GM12874 (cell line): ENCODE measurements around the gene DOCK3.

Experiments used
- CTCF ChIP-seq: IDR thresholded peaks from 2 replicates; pipeline ENCODE4 v1.5.1; 2011; ENCODE audit warnings: low read depth, mild to moderate bottlenecking, control low read depth, low read length, moderate library complexity; ENCODE audit not compliant: insufficient read depth

Gene DOCK3

GRCh38 chr3:50982540-50983325 lies 308.0 kb downstream of the DOCK3 start:
- TF ChIP-seq CTCF, result no peak

- TF ChIP-seq CTCF, result no peak
Measured at GRCh38 chr3:50983887-50984286, 309.2 kb downstream of the DOCK3 start.

- no peak for TF ChIP-seq CTCF
Measured at GRCh38 chr3:50985893-50986292, 311.2 kb downstream of the DOCK3 start.

- TF ChIP-seq CTCF, result no peak
Measured at GRCh38 chr3:50986726-50987125, 312.0 kb downstream of the DOCK3 start.

- TF ChIP-seq CTCF, result no peak
Measured at GRCh38 chr3:50994537-50994936, 319.8 kb downstream of the DOCK3 start.

- TF ChIP-seq CTCF, result no peak
Measured at GRCh38 chr3:50995085-50995824, 320.5 kb downstream of the DOCK3 start.

- TF ChIP-seq CTCF, result no peak
Measured at GRCh38 chr3:51002495-51002894, 327.8 kb downstream of the DOCK3 start.
